GM10847 (cell line): Measurements from ENCODE around the gene LRRC9.

Source experiments
- POLR2A ChIP-seq: IDR thresholded peaks from 2 replicates; pipeline ENCODE4 v1.6.1; 2011; ENCODE audit not compliant: insufficient read length; ENCODE audit errors: extremely low read depth

The LRRC9 gene

GRCh38 chr14:60014402-60014801 is 94.5 kb downstream of the LRRC9 start:
- TF ChIP-seq POLR2A = no peak

DNA sequence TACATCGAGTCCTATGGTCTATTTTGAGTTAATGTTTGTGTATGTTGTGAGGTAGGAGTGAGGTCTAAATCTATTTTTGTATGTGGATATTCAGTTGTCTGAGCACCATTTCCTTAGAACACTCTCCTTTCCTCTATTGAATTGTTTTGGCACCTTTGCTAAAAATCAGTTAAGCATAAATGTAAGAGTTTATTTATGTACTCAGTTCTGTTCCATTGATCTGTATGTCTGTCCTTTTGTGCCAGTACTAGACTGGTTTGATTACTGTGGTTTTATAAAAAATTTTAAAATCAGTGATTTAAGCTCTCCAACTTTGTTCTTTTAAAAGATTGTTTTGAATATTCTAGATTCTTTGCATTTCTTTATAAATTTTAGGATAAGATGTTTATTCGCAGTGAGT is 101.7 kb downstream of the LRRC9 start:
- no peak for TF ChIP-seq POLR2A

- TF ChIP-seq POLR2A = no peak
Observed at GRCh38 chr14:60025571-60025970, 105.6 kb downstream of the LRRC9 start.

GRCh38 chr14:60035177-60035576 is 115.2 kb downstream of the LRRC9 start:
- no peak for TF ChIP-seq POLR2A

GRCh38 chr14:60051721-60052221 is 131.8 kb downstream of the LRRC9 start:
- TF ChIP-seq POLR2A = no peak

DNA sequence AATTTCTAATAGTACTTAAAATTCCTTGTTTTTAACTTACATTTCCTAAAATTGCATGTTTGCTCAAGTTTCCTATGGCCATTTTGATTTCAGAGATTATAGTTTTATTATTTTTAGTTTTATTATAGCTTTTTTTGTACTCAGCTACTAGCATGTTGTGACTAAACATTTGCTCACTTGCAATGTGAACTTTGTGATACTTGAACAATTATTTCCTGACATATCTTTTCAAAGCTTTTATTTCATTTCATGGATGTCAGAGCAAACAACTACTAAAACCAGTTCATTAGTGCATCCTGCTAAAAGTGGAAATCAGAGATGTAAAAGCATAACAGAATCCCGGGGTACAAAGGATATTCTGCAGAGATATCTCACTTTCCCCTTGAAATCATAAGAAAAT is 138.1 kb downstream of the LRRC9 start:
- no peak for TF ChIP-seq POLR2A

GRCh38 chr14:60061371-60061770 is 141.4 kb downstream of the LRRC9 start:
- no peak for TF ChIP-seq POLR2A

DNA sequence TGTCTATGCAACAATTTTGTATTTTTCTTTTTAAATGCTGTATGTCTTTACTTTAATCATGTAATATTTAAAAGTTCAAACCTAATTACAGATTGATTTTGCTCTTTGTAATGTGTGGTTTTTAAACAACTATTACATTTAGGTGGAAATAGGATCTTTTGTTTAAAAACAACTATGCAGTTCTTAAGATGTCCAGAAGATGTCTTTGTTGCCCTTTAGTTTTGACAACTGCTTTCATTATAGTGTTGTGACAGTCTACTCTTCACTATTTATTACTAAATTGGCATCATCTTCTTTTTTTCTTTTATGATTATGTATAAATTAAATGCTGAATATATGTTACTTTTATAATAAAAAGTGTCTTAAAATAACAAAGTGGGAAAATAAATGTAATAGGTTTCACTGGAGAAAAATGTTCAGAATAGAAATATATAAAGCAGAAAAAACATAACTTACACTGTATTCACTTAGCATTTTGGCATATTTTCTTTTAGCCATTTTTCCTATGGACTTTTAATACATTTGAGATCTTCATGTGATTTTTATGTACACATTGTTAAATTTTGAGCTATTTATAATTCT is 144.6 kb downstream of the LRRC9 start:
- TF ChIP-seq POLR2A = no peak

DNA sequence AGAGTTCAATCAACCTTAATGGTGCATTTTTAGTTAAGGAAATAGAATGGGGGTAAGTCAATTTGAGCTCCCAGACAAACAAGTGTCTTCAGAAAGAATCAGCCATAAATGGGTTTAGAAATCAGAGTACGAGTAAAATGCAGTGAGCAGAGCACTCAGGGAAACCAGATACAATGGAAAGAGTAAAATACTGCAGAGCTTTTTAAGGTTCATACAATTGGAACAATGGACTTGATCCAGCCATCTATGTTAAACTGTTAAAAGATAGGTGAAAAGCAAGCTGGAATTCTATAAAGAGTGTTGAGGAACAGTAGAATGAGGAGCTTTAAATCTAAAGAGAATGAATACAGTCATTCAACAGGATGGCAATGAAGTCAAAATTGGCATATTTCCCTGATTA is 147.9 kb downstream of the LRRC9 start:
- no peak for TF ChIP-seq POLR2A

GRCh38 chr14:60079723-60080122 is 159.8 kb downstream of the LRRC9 start:
- TF ChIP-seq POLR2A = no peak

DNA sequence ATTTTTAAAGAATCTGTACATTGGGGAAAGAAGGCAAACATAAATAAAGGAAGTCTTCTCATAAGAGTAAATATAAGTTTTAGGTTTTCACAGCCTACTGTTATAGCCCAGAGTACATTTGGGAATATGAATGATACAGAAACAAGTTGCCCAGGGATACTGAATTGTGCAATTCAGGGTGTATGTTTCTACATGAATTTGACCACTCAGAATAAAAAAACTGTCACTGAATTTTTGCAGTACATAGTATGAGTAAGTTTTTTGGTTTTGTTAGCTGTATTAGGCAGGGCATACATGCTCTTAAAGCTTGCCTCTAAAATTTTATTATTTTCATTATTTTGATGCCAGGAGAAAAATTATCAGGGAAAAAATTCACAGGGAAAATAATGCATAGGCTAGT is 165.1 kb downstream of the LRRC9 start:
- TF ChIP-seq POLR2A = no peak

DNA sequence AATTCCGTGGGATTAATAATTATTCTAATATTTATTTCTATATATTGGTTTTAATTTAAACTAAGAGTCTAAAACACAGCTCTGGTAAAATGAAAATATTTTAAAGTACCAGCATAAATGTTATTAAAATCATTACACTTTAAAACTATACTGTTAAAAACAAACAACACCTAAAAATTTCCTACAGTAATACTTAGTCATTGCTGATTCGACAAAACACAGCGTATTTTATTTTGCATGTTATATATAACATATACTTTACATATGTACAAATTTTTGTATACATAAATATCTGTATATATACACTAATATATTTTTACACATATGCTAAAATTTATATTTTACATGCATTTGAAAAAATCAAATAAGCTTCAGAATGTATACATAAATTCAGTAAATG is 165.7 kb downstream of the LRRC9 start:
- TF ChIP-seq POLR2A = no peak

DNA sequence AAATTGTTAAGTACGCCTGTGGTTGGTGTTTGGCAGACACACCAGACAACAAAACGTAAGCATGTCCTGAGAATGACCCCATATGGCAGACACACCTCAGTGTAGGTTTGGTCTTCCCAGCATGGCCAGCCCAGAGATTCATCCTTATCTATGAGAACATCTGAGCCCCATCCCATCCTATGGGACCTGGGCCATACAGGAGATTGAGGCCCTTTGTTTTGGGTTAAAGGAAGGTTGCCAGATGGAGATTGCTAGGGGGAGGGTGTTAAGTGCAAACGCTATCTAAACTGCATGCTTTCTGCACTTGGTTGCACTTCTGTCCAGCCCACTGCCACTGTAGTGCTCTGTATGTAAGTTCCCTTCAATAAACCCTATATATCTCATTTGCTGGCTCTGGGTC is 167.7 kb downstream of the LRRC9 start:
- no peak for TF ChIP-seq POLR2A

DNA sequence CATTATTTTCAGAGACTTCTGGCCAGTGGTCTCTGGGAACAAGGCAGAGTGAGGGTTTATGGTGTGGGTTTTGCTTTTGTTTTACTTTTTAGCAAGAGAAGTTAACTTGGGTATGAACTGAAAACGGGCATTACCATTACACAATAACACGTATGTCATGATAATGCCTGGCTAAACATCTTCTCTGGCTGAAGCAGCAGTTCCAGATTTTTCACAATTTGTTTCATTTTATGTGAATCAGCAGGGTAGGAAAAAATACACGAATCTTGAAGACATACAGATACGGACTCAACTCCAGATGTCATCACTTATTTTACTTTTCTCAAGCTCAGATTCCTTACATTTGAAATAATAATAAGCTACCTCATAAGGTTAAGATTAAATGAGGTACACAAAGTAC is 169.3 kb downstream of the LRRC9 start:
- TF ChIP-seq POLR2A = no peak

GRCh38 chr14:60090864-60091519 is 171.0 kb downstream of the LRRC9 start:
- TF ChIP-seq POLR2A = no peak

DNA sequence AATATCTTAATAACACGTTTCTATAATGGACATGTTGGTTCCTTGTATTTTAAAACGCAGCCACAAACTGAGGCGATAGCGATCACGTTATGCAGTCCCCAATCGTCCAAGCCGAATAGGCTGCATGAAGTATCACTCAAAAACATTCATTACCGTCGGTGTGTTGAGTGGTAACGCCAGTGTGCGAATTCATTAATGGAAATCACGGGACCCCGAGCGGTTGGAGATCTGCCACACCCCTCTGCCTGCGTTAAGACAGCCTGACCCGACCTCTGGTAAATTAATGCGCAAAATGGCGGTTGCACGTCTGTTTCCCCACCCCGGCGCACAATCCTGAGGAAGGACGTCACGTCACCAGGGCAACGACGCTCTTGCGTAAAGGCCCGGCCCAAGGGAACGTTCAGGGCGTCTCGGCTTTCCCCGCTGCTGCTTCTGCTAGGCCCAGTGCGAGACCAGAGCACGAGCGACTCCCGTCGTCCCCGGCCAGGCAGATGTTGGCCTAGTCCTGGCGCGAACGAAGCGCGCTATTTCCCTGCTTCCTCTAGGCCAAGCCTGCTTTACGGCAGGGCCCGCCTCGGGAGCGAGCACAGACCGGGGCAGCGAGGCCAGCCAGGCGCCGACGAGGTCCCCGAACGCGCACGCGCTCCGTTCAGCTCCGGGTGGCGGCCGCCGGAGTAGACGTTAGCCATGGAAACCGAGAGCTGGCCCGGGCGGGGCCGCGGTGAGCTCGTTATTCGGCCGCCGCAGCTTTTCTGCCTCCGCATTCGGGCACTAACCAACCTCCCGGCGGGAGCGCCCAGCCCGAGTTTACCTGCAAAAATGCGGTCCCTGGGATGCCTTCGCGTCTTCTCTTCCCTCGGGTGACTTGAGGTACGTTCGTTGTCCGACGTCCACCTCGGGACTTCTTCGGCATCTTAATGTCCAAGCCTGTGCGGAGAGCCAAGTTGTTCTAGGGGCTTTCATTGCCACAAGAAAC is 171.9 kb downstream of the LRRC9 start, which contains the start of gene PCNX4:
PCNX4 (plus strand) TSS at position 374 of the 976 bp plus-strand sequence. CDS start 15,716 bp downstream, outside the sequence.
- peak; percentile 94 for TF ChIP-seq POLR2A
